ENCODE data around the gene RNF157. TPM values are rescaled to one million over a fixed set of nuclear protein-coding genes. Genes with fewer than 3 reads are reported as not detected.

RNF157 gene
- under 0.01 TPM in 2 replicates for total RNA-seq

GRCh38 chr17:76240461-76241203 lies at the start of gene RNF157:
Gene RNF157 (minus strand): TSS chr17:76240493. CDS start chr17:76240240, 253 bp downstream.

DNA sequence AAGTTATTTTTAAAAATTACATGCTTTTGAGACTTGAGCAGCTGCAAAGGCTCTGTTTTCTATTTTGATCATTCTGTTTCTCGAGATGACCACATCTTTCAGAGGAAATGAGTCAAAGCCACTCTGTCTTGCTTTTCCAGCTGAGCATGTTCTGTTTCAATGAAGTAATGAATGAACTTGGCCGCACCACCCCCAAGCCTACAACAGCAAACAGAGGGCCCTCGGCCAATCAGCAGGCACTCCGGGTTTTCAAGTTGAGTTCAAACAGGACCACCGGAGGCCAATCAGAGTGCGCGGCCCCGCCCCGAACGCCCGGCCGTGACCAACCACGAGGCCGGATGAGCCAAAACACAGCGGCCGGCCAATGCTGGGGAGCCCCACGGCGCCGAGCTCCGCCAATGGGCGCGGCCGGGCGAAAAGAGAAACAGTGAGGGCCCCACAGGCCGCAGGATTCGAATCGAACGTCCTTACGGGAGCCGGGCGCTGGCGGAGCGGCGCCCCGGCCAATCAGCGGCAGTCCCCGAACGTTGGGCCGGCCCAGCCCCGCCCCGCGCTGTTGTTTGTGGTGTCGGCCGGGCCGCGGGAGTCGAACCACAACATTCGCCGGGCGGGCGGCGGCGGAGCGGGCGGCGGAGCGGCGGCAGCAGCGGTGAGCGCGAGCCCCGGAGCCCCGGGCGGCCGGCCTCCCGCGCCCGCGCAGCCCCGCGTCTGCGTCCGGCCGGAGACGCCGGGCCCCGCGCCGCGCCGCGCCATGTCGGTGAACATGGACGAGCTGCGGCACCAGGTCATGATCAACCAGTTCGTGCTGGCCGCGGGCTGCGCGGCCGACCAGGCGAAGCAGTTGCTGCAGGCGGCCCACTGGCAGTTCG lies 24.7 kb upstream of the RNF157 start, which contains the start of gene UBALD2:
Gene UBALD2 (plus strand): TSS at position 594 of the 869 bp plus-strand sequence. CDS start 158 bp downstream, at position 752.

DNA sequence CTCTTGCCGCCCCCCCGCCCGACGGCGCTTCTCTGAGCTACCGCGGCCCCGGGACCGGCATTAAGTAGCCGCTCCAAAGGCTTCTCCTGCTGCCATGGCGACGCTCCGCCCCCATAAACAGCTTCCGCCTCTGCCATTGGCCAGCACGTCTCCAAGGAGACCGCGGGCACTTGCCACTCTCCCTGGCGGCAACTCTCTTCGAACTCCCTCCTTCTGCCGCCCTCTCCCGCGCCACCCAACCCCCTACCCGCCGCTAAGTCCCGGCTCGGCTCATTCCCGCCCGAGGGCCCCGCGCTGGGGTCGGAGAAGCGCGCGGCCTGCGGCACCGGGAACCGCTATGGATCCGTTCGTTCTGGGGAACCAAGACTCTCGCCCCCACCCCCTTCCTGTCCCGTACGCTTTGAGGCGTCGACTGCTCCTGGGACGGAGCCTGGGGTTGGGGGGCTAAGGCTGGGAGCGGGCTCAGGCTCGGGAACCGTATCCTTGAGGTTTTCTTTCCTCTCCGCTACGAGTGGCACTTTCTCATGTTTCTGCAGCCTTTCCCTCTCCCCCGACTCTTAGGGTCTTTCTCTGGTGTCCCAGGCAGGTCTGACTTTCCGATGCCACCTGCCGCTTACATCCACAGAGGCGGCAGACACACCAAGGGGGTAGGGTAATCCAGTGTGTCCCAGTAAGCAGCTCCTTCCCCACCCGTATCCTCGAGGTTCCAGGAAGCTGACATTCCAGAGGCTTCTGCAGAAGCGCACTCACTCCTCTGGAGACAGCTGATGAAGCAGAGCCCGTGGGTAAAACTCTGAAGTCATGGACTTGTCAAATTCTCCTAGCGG lies 98.9 kb downstream of the RNF157 start, which contains the start of gene FOXJ1:
Gene FOXJ1 (minus strand): TSS at position 34 of the 827 bp plus-strand sequence. CDS start 850 bp downstream, outside the sequence.

DNA sequence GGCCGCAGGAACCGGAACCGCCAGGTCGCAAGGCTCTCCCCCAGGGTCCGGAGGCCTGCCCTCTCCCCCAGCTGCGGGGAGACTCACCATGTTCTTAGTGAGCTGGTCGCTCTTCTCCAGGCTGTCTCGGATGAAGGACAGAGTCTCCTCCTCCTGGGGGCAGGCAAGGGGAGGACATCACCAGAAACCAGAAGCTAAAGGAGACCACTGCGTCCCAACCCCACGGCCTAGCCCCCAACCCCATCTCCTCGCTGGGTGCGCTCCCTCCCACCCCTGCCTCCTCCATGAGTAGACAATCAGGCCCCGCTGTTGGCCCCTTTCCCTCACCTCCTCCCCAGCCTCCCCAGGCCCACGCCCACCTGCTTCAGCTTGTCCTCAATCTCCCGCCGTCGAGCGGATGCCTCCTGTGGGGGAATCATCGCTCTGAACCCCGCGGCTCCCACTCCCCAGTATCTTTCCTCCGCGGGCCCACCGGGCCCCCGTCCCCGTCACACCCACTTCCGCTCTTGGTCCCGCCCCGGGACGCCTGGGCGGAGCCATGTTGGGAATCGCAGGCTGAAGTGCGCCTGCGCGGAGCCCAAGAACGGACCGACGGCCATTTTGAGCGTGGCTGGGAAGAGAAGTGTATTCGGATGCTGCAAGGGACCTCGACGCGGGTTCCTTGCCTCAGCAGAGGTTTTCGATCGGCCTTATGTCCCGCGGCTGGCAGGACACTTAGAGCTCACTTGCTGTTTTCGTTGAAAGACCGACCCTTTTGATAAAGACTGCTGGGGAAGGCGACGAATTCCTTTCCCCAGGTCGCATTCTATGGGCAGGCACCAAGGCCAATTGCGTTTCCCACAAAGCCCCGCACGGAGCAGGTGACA lies 136.8 kb downstream of the RNF157 start, which contains the start of gene EXOC7:
Gene EXOC7 (minus strand): TSS at position 514 of the 866 bp plus-strand sequence. CDS start 95 bp downstream, at position 419.

Other genes starting within 250 kb of the RNF157 start
- 0.28 and 0.38 TPM in 2 replicates for gene CDK3, start 239.6 kb downstream of the RNF157 start, total RNA-seq
- gene EVPL, start 213.2 kb downstream of the RNF157 start, total RNA-seq, result under 0.01 TPM in 2 replicates
- 25.1 and 42.2 TPM in 2 replicates for gene SRP68, start 168.0 kb downstream of the RNF157 start, total RNA-seq
- gene GALR2, start 165.7 kb downstream of the RNF157 start, total RNA-seq, result under 0.01 TPM in 1 of 2 replicates, not detected in the other
- gene ZACN, start 161.3 kb downstream of the RNF157 start, total RNA-seq, result not detected in 2 replicates
- 82.9 and 87.0 TPM in 2 replicates for gene EXOC7, start 136.7 kb downstream of the RNF157 start, total RNA-seq
- not detected in 2 replicates for gene FOXJ1, start 99.2 kb downstream of the RNF157 start, total RNA-seq
- 1.7 and 2.9 TPM in 2 replicates for gene UBALD2, start 24.9 kb upstream of the RNF157 start, total RNA-seq
- gene QRICH2, start 67.8 kb upstream of the RNF157 start, total RNA-seq, result 2.7 and 2.8 TPM in 2 replicates
- gene PRPSAP1, start 113.4 kb upstream of the RNF157 start, total RNA-seq, result 29.9 and 39.1 TPM in 2 replicates
- 63.7 and 160 TPM in 2 replicates for gene SPHK1, start 144.1 kb upstream of the RNF157 start, total RNA-seq
- 17.5 and 28.4 TPM in 2 replicates for gene UBE2O, start 212.7 kb upstream of the RNF157 start, total RNA-seq
- gene AANAT, start 227.1 kb upstream of the RNF157 start, total RNA-seq, result not detected in 2 replicates